Thyroid gland (tissue), 4 donors: ENCODE measurements around the gene TMEM44. TPM values are rescaled to one million over a fixed set of nuclear protein-coding genes. Genes with fewer than 3 reads are reported as not detected.

ENCODE experiments used
- DNase-seq, 2 donors: peaks; one replicate each; pipeline ENCODE4 v3.0.0-alpha.2; 2019
- H3K27ac ChIP-seq, 3 donors: fragments of 200-600 bp; sonication (generic); 1 replicate in 2 of 3; 2 replicates in 1 of 3; pipeline ENCODE4 v1.5.1; 2016 to 2019; ENCODE audit warnings: mild to moderate bottlenecking in 1 of 3, moderate library complexity in 1 of 3
- H3K27me3 ChIP-seq: fragments of 200-600 bp; sonication (generic); one replicate; pipeline ENCODE4 v1.5.1; 2019
- H3K36me3 ChIP-seq, 2 donors: fragments of 200-600 bp; sonication (generic); one replicate each; pipeline ENCODE4 v1.5.1; 2016 to 2019
- H3K4me1 ChIP-seq, 2 donors: fragments of 200-600 bp; sonication (generic); one replicate each; pipeline ENCODE4 v1.5.1; 2017 to 2019
- H3K4me3 ChIP-seq, 3 donors: fragments of 200-600 bp; sonication (generic); replicated peaks in 1 of 3; 1 replicate in 2 of 3; 2 replicates in 1 of 3; pipeline ENCODE4 v1.5.1; 2016; ENCODE audit warnings: mild to moderate bottlenecking in 1 of 3
- H3K9me3 ChIP-seq: fragments of 200-600 bp; sonication (generic); one replicate; pipeline ENCODE4 v1.5.1; 2017
- POLR2A ChIP-seq, 2 donors: fragments of 450-650 bp; IDR thresholded peaks; one replicate each; pipeline ENCODE4 v1.6.1; 2017; ENCODE audit warnings: antibody characterized with exemption in 2 of 2, mild to moderate bottlenecking in 2 of 2, moderate library complexity in 1 of 2
- WGBS, 2 donors: methylation state at CpG; one replicate each; pipeline ENCODE4 v1.1.5; 2017; 5-methylcytosine and 5-hydroxymethylcytosine counted together
- intact Hi-C: fragments of 100-400 bp; cut with DNase I; formaldehyde crosslinking; loops from one replicate; pipeline ENCODE4 v1.15.1; 2023
- total RNA-seq, 4 donors: library from RNA; depleted of rRNA; stranded (reverse); fragments of >200 nt; gene quantifications; one replicate each; pipeline ENCODE4 v1.2.3, GENCODE V29; 2016
- TF ChIP-seq, protein P1 (sequence below), 6 experiments: fragments of 200-600 bp in 3 of 6; fragments of 450-650 bp in 3 of 6; sonication (generic) in 3 of 6; IDR thresholded peaks; one replicate each; pipeline ENCODE4 v1.5.1; 2016 to 2019; ENCODE audit warnings: antibody characterized with exemption in 6 of 6, mild to moderate bottlenecking in 2 of 6, inconsistent platforms in 1 of 6, moderate library complexity in 1 of 6

Gene TMEM44
- total RNA-seq, 4 donors from 2014 or later = 6.3 to 11.0 (median 9.7) TPM

DNA sequence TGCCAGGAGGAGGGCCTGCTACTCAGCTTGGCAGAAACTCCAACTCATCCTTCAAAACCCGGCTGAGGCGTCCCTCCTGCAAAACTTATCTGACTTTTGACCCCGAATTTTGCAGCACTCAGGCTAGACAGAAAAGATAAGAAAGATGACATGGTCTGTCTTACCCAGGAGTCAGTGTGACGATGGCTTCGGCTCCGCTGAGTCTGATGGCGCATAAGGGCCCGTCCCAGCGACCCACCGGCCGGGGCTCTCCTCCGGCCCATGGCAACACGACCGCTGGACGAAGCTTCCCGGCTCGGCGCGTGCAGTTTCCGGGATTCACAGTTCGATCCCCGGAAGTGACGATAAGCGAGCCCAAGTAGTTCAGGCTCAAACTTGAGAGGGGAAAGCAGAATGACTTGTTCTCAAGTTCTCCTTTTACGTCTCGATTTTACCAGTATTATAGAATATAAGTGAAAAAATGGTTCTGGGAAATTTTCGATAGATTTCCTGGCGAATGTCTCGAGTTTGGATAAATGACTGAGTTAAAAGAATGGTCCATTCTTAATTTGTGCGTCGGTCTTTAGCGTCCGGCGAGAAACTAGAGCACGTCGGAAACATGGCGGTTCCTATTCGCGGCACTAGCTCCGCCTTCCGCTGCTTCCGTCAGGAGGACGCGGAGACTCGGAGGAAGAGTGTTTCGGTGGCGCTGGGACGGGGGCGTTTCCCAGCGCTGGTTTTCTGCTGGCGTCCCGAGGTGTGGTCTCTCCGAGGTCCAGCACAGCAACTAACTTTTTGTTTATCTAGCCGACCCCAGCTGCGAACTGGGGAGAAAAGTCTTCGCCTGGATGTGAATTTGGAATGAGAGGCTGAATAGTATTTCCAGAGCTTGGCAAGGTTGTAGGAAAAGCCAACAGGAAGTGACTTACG is 38.9 kb upstream of the TMEM44 start, which contains the start of gene LSG1:
TSS of gene LSG1 (minus strand) at position 292 of the 909 bp plus-strand sequence. CDS start at position 263, 29 bp downstream.
- Histone ChIP-seq H3K9me3 (no peaks in the 10 kb centered on the region), H3K27me3 (no peaks in the 10 kb centered on the region), H3K36me3 (no peaks in the 10 kb centered on the region), H3K27ac (peak within 1 kb of the TSS; percentile 75 to 94 (median 87)), H3K4me1 (peaks cover 10 to 17% of the 10 kb centered on the region in 2 donors), H3K4me3 (peak within 1 kb of the TSS; percentile 49 to 56 (median 55))
- DNase-seq = peak; percentile 91 to 94
- TF ChIP-seq, protein P1, sequence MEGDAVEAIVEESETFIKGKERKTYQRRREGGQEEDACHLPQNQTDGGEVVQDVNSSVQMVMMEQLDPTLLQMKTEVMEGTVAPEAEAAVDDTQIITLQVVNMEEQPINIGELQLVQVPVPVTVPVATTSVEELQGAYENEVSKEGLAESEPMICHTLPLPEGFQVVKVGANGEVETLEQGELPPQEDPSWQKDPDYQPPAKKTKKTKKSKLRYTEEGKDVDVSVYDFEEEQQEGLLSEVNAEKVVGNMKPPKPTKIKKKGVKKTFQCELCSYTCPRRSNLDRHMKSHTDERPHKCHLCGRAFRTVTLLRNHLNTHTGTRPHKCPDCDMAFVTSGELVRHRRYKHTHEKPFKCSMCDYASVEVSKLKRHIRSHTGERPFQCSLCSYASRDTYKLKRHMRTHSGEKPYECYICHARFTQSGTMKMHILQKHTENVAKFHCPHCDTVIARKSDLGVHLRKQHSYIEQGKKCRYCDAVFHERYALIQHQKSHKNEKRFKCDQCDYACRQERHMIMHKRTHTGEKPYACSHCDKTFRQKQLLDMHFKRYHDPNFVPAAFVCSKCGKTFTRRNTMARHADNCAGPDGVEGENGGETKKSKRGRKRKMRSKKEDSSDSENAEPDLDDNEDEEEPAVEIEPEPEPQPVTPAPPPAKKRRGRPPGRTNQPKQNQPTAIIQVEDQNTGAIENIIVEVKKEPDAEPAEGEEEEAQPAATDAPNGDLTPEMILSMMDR (IDR thresholded peaks at IDR 0.05) = no peak
- peak in 1 of 2 donors; percentile 37 for TF ChIP-seq POLR2A (IDR thresholded peaks at IDR 0.05)
- intact Hi-C loops = no loop called here
- WGBS, 2 donors = 0% methylated on average over 57 of the region's 57 CpGs

DNA sequence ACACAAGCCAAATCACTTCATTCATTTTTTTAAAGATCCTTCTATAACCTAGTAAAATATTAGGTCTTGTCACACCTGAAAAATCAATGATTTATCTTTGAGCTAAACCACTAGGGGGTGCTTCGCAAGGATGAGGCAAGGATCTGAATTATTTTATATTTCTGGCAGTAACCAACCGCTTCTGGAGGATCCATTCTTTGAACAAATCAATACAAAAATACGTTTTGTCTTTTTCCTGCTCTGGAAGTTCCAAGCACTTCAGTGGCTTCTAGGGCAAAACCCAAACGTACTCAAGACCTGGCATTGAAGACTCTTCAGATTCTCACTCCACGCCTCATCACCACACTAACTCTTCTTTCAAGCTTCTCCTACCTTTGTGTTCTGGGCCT is 38.3 kb upstream of the TMEM44 start:
- DNase-seq = no peak
- Histone ChIP-seq H3K4me1 (peaks cover 10 to 17% of the 10 kb centered on the region in 2 donors), H3K36me3 (no peaks in the 10 kb centered on the region), H3K27me3 (no peaks in the 10 kb centered on the region), H3K9me3 (no peaks in the 10 kb centered on the region), H3K4me3 (peak overlapping the region; percentile 43 to 56 (median 49)), H3K27ac (peak overlapping the region in 2 of 3 donors; percentile 87 to 94)
- intact Hi-C loops = no loop called here
- WGBS, 2 donors = 1% methylated on average over 5 of the region's 5 CpGs
- no peak for TF ChIP-seq POLR2A (IDR thresholded peaks at IDR 0.05)
- TF ChIP-seq, protein P1 (IDR thresholded peaks at IDR 0.05) = peak; percentile 20 to 54 (median 40)

DNA sequence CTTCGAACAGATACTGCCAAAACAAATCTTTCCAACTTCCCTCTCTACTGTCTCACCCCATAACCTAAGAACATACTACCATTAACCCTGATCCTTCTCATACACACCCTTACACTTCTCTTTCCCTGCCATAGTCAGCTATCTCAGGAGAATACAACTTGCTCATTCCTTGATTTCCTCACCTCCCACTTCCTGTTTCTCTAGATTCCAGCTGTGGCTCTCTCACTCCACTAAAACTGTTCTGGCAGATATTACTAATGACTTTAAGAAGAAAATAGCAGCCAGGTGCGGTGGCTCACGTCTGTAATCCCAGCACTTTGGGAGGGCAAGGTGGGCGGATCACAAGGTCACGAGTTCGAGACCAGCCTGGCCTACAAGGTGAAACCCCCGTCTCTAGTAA is 34.1 kb upstream of the TMEM44 start:
- no peak overlapping the region for H3K27ac ChIP-seq
- intact Hi-C loops = no loop called here
- H3K4me3 ChIP-seq = no peak overlapping the region
- TF ChIP-seq POLR2A (IDR thresholded peaks at IDR 0.05) = no peak
- TF ChIP-seq, protein P1 (IDR thresholded peaks at IDR 0.05) = no peak
- 80 to 88% methylated on average over 7 of the region's 7 CpGs for WGBS, 2 donors
- peaks cover 10 to 11% of the 10 kb centered on the region in 2 donors for H3K4me1 ChIP-seq
- H3K9me3 ChIP-seq = no peaks in the 10 kb centered on the region
- no peaks in the 10 kb centered on the region for H3K27me3 ChIP-seq
- peaks cover 15 to 18% of the 10 kb centered on the region in 2 donors for H3K36me3 ChIP-seq
- no peak for DNase-seq

DNA sequence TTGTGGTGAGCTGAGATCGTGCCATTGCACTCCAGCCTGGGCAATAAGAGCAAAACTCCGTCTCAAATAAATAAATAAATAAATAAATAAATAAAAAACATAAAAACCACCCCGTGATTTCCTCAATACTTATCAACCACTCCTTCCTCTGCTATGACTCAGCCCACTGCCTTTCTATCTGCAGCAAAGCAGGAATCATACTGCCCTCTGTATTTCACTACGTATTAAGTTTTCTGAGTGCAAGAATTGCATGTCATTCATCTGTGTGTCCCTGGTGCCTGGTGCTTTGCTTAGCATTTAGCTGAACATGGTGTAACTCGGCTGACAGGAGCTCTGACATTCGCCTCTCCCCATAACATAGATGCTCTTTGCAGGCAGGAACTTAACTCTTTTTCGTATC is 31.6 kb upstream of the TMEM44 start:
- no peak for DNase-seq
- no peak overlapping the region for H3K4me3 ChIP-seq
- no peaks in the 10 kb centered on the region for H3K4me1 ChIP-seq
- WGBS, 2 donors = 94% methylated on average over 7 of the region's 7 CpGs
- H3K27me3 ChIP-seq = no peaks in the 10 kb centered on the region
- intact Hi-C loops = no loop called here
- peaks cover 19 to 22% of the 10 kb centered on the region in 2 donors for H3K36me3 ChIP-seq
- no peak for TF ChIP-seq POLR2A (IDR thresholded peaks at IDR 0.05)
- TF ChIP-seq, protein P1 (IDR thresholded peaks at IDR 0.05) = no peak
- no peaks in the 10 kb centered on the region for H3K9me3 ChIP-seq
- H3K27ac ChIP-seq = no peak overlapping the region

DNA sequence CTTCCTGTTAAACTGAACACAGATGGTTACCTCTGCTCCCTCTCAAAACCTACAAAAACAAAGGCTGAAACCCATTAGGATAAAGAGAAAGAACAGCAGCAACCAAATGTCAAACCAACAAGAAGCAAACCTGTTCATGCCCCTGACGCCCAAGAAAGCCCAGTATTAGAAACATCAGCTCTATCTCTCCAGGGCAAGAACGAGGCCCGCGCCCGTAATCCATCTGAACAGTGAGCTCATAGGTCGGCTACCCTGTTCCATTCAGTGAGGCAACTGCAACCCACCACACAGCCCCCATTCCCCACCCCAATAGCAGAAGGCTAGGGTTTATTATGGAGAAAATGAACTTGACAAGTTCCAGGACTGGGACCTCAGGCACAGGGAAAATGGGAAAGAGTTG is 28.7 kb upstream of the TMEM44 start:
- intact Hi-C loops = no loop called here
- TF ChIP-seq, protein P1 (IDR thresholded peaks at IDR 0.05) = no peak
- no peak for TF ChIP-seq POLR2A (IDR thresholded peaks at IDR 0.05)
- H3K36me3 ChIP-seq = peaks cover 31 to 41% of the 10 kb centered on the region in 2 donors
- H3K27ac ChIP-seq = no peak overlapping the region
- no peak overlapping the region for H3K4me3 ChIP-seq
- no peaks in the 10 kb centered on the region for H3K4me1 ChIP-seq
- no peaks in the 10 kb centered on the region for H3K27me3 ChIP-seq
- WGBS, 2 donors = 80 to 83% methylated on average over 6 of the region's 6 CpGs
- H3K9me3 ChIP-seq = no peaks in the 10 kb centered on the region
- DNase-seq = no peak
